NCI-H526 (cell line): Measurements from ENCODE around the gene NPIPA1.
"Not testable (repeated sequence)": the region's sequence is repeated elsewhere in the genome, so short reads cannot be mapped to it uniquely, and the experiment has no call there.

Source experiments
- DNase-seq, 2 experiments: peaks; one replicate each; lab custom pipeline; 2025; lab: John Stamatoyannopoulos, UW

The NPIPA1 gene

DNA sequence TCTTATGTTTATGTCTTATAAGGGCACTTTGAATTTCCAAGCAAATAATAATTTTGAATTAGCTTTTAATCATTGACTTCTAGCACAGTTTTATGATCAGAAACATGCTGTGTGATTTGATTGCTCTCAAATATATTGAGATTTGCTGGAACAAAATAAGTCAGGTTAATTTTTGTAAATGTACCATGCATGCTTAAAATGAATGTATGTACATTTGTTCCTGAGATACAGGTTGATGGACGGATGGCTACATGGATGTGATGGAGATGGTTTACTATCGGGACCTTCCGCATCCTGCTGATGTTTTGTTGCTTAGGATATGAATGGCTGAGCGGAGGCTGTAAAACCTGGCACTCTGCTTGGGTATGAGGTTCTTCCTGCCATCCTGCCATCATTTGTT is at the start of gene NPIPA1:
NPIPA1 (plus strand) TSS at position 301 of the 400 bp plus-strand sequence; CDS start at position 301, 0 bp downstream.
- not testable (repeated sequence) for DNase-seq

DNA sequence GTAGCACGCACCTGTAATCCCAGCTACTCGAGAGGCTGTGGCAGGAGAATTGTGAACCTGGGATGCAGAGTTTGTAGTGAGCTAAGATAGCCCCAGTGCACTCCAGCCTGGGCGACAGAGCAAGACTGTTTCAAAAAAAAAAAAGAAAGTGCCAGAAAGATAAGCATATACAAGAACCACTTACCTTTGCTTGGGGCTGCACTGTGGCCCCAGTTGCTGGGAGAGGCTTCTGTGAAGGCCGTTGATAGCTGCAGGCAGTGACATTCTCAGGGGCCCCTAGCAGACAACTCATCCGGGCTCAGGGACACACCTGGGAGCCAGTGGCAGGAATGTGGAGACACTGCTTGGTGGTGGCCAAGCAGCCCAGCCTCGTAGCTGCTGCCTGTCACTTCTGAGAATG is 45.1 kb upstream of the NPIPA1 start:
- not testable (repeated sequence) for DNase-seq

DNA sequence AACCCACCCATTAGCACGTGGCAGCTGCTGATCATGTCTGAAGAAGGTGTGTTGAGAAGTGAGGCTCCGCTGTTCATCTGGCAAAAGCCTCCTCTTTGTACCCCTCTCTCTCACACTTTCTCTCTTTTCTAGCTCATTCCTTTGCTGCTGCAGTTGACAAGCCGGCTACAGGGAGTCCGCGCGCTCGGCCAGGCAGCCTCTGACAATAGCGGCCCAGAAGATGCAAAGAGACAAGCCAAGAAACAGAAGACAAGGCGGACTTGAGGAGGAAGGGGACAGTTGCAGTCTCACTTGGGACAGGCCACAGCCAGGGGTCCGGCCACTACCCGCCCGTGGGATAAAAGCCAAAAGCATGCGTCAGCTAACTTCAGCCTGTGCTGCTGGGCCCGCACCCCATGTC is 41.9 kb upstream of the NPIPA1 start:
- DNase-seq: not testable (repeated sequence)

DNA sequence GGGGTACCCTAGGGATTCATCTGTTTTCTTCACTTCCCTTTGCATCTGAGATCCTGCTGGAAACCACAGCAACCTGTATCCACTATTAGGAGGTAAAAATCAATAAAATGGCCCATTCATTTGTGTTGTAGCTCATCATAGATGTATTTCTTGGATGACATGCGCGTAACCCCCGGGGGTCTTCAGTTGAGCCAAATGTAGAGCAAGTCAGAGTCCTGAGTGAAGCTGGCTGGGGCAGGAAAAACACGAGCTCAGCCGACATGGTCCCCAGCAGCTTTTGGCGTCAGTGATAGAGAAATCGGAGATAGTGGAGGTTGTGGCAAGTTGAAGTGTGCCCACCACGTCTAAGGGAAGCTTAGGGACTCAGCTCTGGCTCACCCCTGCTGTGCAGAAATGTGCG is 41.2 kb upstream of the NPIPA1 start:
- not testable (repeated sequence) for DNase-seq

DNA sequence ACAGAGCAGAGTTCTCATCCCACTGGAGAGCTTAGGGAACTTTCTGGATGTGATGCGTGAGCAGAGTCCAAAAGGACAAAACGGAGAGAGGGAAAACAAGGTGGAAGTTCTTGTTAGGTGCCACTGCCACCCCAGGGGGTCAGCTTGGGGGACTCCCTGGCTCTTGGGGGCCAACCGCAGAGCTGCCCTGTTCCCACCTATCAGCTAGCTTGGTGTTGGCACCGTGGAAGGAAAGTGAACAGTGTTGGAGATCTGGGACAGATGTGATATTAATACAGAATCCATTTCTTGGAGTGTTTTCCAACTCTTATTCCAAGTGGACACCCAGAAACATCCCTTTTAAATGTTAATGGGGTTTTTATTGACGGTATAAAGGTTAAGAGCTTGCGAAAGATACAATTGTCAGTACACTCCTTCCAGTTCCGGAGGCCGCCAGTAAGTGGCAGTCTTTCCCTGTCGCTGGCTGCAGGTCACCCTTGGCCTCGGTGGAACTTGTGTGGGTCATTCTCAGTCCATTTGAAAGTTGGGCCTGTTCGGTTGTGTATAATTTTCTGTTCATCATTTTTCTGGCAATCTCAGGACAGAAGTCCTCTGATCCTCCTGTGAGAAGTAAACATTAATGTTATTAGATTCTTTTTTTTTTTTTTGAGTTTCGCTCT is 40.1 kb upstream of the NPIPA1 start:
- not testable (repeated sequence) for DNase-seq

DNA sequence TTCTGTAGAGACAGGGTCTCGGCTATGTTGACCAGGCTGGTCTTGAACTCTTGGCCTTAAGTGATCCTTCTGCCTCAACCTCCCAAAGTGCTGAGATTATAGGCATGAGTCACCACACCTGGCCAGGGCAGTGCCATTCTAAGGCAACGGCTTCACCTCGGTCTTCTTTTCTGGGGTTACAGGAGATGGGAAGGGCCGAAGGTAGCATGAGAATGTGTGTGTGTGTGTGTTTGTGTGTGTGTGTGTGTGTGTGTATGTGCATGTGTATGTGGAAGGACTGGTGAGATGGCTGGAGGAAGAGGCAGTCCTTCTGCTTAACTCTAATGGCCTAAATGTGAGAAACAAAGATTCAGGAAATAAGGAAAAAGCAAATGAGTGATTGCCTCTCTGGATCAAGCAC is 39.1 kb upstream of the NPIPA1 start:
- not testable (repeated sequence) for DNase-seq

DNA sequence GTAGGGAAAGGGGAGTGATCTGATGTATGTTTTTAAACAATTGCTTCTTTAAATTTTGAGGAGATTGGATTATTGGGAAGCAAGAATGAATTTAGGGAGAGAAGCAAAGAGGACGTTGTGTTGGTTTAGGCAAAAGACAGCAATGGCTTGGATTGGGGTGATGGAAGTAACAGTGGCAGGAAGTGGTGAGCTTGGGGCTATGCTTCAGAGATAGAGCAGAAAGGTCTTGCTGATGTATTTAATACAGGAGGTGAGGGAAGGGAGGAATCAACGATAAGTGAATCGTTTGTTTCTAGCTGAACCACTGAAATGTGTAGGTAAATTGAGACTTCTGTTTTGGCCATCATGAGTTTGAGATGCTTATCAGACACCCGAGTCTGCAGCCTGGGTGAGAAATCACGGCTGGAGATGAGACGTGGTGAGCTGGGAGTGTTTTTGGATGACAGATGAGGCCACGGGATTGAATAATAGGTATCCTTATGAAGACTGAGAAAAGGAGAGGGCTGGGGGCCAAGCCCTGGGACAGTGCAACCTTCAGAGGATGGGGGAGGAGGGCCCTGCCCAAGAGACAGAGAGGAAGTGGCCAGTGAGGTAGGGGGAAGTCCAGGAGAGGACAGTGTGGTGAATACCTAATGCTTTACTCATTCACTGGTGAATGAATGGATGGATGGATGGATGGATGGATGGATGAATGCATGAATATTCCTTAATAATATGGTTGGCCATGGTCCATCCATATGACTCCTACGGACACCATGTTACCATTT is 33.9 kb upstream of the NPIPA1 start:
- not testable (repeated sequence) for DNase-seq

DNA sequence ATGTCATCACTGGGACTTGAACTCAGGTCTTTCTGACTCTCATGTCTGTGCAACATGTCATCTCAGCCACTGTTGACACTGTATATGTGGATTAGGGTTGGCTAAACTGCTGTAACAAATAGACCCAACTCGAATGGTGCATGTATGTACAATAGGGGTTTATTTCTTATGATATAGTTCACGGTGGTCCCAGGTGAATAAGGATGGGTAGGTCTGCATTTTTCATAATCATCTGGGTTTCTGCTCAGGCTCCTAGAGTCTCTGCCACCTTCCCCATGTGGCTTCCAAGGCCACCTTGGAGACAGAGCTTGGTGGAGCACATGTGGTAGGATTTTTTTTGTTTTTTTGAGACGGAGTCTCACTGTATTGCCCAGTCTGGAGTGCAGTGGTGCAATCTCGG is 27.5 kb upstream of the NPIPA1 start:
- DNase-seq: not testable (repeated sequence)

DNA sequence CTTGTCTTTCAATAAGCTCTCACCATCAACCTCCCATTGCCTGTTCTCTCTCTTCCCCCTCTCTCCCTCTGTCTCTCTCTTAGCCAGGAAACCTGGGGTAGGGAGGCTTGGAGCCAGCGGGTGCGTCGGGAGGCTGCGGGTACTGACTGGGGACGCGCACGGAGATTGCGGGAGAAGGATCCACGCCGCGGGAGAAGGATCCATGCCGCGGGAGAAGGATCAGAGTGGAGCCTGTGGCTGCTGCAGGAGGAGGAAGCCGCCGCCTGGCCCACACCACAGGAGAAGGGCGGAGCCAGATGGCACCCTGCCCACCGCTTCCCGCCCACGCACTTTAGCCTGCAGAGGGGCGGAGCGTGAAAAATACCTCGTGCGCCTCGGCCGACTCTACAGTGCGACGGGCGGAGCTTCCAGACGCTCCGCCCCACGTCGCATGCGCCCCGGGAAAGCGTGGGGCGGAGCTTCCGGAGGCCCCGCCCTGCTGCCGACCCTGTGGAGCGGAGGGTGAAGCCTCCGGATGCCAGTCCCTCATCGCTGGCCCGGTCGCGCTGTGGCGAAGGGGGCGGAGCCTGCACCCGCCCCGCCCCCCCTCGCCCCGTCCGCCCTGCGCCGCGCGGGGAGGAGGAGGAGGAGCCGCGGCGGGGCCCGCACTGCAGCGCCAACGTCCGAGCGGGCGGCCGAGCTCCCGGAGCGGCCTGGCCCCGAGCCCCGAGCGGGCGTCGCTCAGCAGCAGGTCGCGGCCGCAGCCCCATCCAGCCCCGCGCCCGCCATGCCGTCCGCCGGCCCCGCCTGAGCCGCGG is 26.2 kb upstream of the NPIPA1 start:
- DNase-seq: not testable (repeated sequence)

DNA sequence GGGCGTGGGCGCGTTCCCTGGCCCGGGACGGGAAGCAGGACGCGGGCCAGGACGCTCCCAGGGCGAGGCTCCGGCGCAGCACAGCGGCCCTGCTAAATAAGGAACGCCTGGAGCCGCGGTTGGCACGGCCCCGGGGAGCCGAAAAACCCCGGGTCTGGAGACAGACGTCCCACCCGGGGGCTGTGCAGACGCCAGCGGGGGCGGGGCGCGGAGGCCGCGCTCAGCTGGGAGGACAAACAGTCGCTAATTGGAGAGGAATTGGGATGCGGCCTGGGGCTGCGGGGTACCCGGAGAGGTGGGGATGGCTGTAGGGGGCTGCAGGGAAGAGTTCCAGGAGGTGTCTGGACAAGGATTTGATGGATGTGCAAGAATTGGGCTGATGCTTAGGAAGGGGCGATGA is 25.3 kb upstream of the NPIPA1 start:
- not testable (repeated sequence) for DNase-seq

DNA sequence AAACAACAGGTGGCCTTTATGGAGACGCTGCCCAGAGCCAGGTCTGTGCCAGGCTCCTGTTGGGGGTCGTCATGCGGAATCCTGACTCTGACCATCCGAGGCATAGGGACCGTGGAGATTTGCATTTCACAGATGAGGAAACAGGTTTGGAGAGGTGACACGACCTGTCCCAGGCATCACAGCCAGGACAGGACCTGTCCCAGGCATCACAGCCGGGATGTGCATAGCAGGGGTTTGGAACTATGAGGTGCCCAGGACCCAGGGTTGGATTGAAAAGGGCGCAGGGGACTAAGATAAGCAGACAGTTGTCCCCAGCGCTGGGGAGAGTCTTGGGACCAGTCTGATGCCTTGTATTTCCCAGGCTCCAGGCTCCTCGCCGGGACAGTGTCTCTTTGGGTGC is 24.7 kb upstream of the NPIPA1 start:
- DNase-seq: not testable (repeated sequence)

DNA sequence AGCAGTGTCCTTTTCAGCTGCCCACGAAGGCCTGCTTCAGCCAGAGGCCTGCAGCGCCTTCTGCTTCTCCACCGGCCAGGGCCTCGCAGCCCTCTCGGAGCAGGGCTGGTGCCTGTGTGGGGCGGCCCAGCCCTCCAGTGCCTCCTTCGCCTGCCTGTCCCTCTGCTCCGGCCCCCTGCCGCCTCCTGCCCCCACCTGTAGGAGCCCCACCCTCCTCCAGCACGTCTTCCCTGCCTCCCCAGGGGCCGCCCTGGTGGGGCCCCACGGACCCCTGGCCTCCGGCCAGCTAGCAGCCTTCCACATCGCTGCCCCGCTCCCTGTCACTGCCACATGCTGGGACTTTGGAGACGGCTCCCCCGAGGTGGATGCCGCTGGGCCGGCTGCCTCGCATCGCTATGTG is 18.7 kb upstream of the NPIPA1 start:
- DNase-seq: not testable (repeated sequence)

DNA sequence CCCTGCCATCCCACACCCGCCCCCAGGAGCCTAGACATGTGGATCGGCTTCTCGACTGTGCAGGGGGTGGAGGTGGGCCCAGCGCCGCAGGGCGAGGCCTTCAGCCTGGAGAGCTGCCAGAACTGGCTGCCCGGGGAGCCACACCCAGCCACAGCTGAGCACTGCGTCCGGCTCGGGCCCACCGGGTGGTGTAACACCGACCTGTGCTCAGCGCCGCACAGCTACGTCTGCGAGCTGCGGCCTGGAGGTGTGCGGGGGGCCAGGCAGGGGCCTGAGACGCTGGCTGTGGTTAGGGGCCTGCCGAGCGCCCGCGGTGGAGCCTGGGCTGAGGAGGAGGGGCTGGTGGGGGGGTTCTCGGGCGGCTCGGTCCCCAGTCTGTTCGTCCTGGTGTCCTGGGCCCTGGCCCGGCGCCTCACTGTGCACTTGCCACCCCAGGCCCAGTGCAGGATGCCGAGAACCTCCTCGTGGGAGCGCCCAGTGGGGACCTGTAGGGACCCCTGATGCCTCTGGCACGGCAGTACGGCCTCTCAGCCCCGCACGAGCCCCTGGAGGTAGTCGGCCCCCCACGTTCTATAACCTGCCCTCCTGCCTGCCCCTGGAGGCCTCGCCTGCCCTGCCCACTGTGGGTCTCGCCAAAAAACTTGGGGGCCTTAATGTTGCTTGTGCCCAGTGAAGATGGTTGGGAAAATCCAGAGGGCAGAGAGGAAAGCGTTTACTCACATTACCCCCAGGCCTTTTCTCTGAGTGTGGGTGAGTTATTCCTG is 17.2 kb upstream of the NPIPA1 start:
- DNase-seq: not testable (repeated sequence)

DNA sequence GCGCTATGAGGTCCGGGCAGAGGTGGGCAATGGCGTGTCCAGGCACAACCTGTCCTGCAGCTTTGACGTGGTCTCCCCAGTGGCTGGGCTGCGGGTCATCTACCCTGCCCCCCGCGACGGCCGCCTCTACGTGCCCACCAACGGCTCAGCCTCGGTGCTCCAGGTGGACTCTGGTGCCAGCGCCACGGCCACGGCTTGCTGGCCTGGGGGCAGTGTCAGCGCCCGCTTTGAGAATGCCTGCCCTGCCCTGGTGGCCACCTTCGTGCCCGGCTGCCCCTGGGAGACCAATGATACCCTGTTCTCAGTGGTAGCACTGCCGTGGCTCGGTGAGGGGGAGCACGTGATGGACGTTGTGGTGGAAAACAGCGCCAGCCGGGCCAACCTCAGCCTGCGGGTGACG is 15.0 kb upstream of the NPIPA1 start:
- DNase-seq: not testable (repeated sequence)

DNA sequence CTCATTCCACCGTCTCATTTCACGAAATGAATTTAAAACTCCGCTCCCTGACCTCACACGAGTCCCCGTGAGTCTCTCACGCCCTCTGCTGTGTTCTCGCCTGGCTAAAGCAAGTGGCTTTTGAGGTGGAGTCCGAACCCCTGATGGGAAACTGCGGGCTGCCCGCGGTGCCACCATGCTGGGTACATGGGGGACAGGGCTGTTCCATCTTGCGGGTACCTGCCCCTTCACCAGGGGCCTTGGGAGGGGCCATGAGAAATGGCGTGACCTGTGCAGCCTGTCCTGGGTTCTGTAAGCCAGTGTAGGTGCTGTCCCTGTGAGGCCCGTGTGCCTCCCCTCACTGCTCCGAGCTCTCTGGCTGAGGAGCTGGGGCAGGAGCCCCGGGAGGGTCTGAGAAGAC is 14.3 kb upstream of the NPIPA1 start:
- DNase-seq: not testable (repeated sequence)

DNA sequence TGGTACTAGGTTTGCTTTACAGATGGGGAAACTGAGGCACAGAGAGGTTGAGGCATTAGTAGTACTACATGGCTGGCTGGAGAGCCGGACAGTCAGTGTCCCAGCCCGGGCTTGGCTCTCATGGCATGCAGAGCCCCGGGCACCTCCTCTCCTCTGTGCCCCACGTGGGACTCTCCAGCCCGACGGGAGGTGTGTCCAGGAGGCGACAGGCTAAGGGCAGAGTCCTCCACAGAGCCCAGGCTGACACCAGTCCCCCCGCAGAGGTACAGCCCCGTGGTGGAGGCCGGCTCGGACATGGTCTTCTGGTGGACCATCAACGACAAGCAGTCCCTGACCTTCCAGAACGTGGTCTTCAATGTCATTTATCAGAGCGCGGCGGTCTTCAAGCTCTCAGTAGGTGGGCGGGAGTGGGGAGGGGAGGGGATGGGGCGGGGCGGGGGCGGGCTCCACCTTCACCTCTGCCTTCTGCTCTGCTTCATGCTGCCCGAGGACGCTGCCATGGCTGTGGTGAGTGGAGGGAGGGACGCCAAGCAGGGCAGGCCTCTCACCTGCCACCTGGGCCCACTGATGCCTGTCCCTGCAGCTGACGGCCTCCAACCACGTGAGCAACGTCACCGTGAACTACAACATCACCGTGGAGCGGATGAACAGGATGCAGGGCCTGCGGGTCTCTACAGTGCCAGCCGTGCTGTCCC is 13.7 kb upstream of the NPIPA1 start:
- not testable (repeated sequence) for DNase-seq

DNA sequence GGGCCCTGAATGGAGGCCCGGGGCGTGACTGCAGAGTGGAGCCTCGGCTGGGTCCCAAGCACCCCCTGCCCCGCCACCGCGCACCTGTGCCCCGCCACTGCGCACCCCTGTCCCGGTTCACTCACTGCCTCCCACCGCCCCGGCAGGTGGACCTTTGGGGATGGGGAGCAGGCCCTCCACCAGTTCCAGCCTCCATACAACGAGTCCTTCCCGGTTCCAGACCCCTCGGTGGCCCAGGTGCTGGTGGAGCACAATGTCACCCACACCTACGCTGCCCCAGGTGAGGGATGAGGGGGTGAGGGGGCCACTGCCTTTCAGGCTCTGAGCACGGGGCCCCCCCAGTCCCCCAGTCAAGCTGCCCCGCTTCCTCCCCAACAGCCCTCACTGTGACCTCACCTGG is 12.9 kb upstream of the NPIPA1 start:
- DNase-seq: not testable (repeated sequence)

DNA sequence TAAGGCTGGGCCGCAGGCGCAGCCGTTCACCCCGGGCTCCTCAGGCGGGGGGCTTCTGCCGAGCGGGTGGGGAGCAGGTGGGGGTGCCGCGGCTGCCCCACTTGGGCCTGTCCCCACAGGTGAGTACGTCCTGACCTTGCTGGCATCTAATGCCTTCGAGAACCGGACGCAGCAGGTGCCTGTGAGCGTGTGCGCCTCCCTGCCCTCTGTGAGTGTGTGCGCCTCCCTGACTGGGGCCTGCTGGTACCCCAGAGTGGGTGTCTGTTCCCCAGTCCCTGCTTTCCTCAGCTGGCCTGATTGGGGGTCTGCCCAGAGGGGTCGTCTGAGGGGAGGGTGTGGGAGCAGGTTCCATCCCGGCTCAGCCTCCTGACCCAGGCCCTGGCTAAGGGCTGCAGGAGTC is 12.3 kb upstream of the NPIPA1 start:
- DNase-seq: not testable (repeated sequence)

DNA sequence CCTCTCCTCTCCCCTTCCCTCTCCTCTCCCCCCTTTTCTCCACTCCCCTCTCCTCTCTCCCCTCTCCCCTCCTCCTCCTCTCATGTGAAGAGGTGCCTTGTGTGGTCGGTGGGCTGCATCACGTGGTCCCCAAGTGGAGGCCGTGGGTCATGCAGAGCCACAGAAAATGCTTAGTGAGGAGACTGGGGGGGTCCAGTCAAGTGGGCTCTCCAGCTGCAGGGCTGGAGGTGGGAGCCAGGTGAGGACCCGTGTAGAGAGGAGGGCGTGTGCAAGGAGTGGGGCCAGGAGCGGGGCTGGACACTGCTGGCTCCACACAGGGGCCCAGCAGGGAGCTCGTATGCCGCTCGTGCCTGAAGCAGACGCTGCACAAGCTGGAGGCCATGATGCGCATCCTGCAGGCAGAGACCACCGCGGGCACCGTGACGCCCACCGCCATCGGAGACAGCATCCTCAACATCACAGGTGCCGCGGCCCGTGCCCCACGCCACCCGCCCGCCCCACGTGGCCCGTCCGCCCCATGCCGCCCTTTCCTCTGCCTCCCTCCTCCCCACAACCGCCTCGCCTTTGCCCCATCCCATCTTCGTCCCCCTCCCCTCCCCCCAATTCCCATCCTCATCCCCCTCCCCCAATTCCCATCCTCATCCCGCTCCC is 9.1 kb upstream of the NPIPA1 start:
- not testable (repeated sequence) for DNase-seq

DNA sequence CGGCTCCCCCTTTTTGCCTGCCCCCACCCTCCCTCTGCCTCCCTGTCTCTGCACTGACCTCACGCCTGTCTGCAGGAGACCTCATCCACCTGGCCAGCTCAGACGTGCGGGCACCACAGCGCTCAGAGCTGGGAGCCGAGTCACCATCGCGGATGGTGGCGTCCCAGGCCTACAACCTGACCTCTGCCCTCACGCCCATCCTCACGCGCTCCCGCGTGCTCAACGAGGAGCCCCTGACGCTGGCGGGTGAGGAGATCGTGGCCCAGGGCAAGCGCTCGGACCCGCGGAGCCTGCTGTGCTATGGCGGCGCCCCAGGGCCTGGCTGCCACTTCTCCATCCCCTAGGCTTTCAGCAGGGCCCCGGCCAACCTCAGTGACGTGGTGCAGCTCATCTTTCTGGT is 8.1 kb upstream of the NPIPA1 start:
- DNase-seq: not testable (repeated sequence)

DNA sequence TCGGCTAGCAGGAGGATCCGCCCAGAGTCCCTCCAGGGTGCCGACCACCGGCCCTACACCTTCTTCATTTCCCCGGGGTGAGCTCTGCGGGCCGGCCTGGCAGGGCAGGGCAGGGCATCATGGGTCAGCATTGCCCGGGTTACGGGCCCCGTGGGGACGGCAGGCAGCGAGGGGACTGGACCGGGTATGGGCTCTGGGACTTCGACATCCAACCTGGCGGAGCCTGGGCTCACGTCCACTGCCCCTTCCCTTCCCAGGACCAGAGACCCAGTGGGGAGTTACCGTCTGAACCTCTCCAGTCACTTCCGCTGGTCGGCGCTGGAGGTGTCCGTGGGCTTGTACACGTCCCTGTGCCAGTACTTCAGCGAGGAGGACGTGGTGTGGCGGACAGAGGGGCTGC is 7.0 kb upstream of the NPIPA1 start:
- DNase-seq: not testable (repeated sequence)
